HG02885 (cell line): ENCODE measurements around the gene UNC5A.

Experiments used
- ATAC-seq: cut with Tn5 transposase; IDR thresholded peaks from one replicate; pipeline ENCODE4 v1.9.1; 2021; ENCODE audit warnings: mild to moderate bottlenecking; ENCODE audit not compliant: unreplicated experiment, poor library complexity

The UNC5A gene

DNA sequence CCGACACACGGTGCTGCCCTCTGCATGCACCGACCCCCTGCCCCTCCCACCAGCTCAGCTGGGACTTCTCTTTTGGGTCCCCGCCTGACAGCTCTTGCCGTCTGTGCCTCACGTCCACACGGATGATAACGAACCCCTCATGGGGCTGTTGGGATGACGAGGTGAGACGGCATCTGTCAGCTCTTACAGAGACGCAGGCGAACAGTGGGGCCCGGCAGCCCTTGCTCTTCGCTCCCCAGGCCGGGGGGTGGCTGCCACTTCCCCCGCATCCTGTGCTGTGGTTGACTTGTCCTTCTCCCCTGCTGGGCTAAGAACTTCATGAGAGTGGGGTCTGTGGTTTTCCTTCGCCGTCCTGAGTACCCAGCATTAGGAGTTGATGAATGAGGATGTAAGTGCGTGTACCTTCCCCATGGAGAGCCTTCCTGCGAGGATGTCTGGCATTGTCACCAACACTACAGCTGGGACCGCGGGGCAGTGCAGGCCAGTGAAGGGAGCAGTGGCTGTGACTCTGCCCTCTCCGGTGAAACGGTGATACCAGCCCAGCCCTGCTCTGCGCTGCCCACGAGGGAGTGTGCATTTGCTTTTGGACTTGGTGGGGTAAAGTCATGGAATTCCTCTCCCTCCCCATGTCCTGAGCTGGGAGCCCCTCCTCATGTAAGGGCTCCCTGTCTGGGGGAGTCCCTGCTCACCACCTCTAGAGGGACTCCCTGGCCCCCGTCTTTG, 65.6 kb downstream of the UNC5A start:
- ATAC-seq: no peak

- ATAC-seq: no peak
Measured at GRCh38 chr5:176876506-176877431, 66.4 kb downstream of the UNC5A start.

DNA sequence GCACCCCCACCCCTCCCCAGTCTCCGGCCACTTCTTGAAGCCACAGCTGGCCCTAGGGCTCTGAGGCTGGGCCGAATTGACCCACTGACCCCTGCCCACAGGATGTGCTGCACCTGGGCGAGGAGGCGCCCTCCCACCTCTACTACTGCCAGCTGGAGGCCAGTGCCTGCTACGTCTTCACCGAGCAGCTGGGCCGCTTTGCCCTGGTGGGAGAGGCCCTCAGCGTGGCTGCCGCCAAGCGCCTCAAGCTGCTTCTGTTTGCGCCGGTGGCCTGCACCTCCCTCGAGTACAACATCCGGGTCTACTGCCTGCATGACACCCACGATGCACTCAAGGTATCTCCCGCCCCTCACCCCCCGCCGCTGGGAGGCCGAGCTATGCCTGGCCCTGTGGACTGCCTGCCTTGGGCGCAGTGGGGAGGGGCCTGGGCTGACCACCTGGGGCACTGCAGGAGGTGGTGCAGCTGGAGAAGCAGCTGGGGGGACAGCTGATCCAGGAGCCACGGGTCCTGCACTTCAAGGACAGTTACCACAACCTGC, 67.5 kb downstream of the UNC5A start:
- ATAC-seq: no peak

DNA sequence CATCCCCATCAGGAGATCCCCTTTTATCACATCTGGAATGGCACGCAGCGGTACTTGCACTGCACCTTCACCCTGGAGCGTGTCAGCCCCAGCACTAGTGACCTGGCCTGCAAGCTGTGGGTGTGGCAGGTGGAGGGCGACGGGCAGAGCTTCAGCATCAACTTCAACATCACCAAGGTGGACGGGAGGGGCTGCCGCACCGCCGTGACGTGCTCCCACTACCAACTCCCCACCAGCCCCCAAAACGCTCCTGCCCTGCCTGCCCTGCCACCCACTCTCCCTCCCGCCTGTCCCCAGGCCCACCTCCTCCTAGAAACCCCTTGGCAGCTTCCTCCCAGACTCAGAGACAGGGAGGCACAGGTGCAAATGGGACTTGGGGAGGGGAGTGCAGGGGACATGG, 68.1 kb downstream of the UNC5A start:
- ATAC-seq: no peak

GRCh38 chr5:176878906-176879662, 68.7 kb downstream of the UNC5A start:
- no peak for ATAC-seq

GRCh38 chr5:176879663-176880361, 69.5 kb downstream of the UNC5A start:
- no peak for ATAC-seq

- ATAC-seq: no peak
Measured at GRCh38 chr5:176880366-176881020, 70.1 kb downstream of the UNC5A start.

GRCh38 chr5:176881021-176881749, 70.8 kb downstream of the UNC5A start:
- ATAC-seq: no peak

DNA sequence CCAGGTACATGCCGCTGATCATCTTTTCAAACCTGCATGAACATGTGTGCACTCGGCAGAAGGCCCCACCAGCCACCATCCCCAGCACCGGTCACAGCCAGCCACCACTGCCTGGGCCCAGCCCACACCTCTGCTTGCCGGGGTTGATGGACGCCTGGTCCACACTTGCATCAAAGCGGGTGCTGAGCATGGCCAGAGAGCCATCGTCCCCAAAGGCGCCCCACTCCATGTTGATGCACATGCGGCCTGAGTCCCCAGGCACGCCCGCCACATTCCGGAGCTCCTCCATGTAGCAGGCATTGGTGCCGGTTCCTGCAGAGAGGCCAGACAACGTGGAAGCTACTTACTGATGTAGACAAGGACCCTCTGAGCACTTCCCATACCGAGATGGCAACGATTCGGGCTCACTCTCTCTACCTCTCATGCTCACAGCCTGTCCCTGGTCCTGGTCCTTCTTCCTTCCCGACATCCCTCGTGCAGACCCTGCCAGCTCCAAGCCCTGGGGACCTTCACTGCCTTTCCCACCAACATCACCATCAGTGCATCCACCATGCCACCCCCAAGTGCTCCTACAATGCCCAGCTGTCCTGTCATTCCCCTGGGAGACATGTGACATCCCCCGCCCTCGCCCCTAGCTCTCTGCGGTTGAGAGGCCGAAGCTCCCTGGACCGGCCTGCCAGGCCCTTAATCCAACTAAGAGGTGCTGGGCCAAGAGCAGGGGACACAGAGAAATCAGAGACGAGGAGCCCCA, 71.6 kb downstream of the UNC5A start:
- ATAC-seq: no peak

DNA sequence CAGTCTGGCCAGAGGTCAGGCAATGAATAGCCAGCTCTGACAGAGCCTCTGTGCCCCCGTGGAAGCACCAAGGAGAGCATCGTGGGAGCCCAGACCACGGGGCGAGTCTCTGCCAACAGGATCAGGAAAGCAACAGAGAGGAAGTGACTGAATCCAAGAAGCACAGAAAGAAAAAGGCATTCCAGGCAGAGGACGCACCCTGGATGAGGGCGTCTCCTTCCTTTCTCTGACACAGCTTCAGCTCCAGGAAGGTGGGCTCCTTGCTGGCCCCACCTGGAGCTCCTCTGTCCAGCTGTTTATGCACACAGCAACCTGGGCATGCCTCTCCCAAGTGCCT, 72.2 kb downstream of the UNC5A start:
- ATAC-seq: no peak

DNA sequence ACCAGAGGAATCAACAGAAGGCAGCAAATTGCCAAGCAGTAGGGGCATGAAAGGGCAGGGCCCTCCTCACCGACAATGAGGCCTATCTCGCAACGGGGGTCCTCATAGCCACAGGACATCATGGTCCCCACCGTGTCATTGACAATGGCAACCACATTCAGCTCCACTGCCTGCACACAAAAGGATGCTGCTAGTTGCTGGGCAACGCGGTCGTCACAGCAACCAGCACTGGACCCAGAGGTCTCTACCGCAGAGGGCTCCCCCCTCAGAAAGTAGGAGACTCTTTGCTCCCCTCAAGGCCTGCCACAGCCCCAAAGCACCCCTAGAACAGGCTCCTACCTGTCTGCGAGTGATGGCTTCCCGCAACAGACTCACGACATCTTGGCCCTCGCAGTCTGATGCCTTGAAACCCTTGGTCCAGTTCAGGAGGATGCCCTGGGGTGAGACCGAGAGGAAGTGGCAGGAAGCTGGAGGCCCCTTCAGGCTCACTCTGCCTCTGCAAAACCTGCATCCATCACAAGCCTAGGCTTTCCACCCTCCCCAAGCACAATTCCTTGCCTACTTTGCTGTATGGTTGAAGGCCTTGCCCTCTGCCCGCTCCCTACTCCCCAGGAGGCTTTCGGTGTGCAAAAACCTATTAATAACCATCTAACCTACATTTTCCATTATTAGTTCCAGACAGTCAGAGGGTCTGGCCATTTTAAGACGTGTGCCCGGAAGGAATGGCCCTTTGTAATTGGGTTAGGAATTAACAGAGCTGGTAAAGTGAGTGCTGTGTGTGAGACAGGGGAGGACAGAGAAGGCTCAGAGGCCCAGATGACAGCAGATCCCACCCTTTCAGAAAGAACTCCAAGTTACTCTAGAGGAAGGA, 73.6 kb downstream of the UNC5A start:
- ATAC-seq: no peak

DNA sequence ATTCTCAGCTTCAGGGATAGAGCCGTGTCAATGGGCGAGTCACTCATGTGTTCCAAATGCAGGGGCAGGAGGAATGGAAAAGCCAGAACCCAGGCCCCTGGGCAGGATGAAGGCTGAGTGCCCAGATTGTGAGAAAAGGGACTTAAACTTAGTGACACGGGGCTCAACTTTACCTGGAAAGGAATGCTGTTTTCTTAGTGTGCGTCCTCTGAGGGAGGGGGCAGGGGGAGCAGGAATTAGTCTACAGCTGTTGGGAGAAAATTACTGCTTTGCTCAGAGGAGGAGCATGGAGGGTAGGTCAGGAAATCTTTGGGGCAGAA, 74.2 kb downstream of the UNC5A start:
- no peak for ATAC-seq

GRCh38 chr5:176886336-176887251, 76.2 kb downstream of the UNC5A start:
- no peak for ATAC-seq

GRCh38 chr5:176887252-176887849, 77.0 kb downstream of the UNC5A start:
- ATAC-seq: no peak

GRCh38 chr5:176888016-176888864, 77.9 kb downstream of the UNC5A start:
- no peak for ATAC-seq
